KMS-11 (cell line): ENCODE measurements around the gene C8A.

Source experiments
- H2AFZ ChIP-seq: fragments of 200-600 bp; sonication (generic); 2 replicates; pipeline ENCODE4 v1.6.1; 2016; ENCODE audit warnings: antibody characterized with exemption, mixed run types, low read depth
- H3K27ac ChIP-seq: fragments of 200-600 bp; sonication (generic); 2 replicates; pipeline ENCODE4 v1.6.1; 2016; ENCODE audit warnings: mild to moderate bottlenecking, mixed run types
- H3K27me3 ChIP-seq: fragments of 200-600 bp; sonication (generic); 2 replicates; pipeline ENCODE4 v1.6.1; 2017; ENCODE audit warnings: mild to moderate bottlenecking, low read depth, mixed run types, moderate library complexity; ENCODE audit not compliant: insufficient read depth
- H3K36me3 ChIP-seq: fragments of 200-600 bp; sonication (generic); 2 replicates; pipeline ENCODE4 v1.6.1; 2017; ENCODE audit warnings: mild to moderate bottlenecking, mixed run types; ENCODE audit not compliant: insufficient read depth
- H3K4me1 ChIP-seq: fragments of 200-600 bp; sonication (generic); 2 replicates; pipeline ENCODE4 v1.6.1; 2016; ENCODE audit warnings: mild to moderate bottlenecking, low read depth, mixed run types; ENCODE audit not compliant: poor library complexity, severe bottlenecking
- H3K4me2 ChIP-seq: fragments of 200-600 bp; sonication (generic); 2 replicates; pipeline ENCODE4 v1.7.0; 2016; ENCODE audit warnings: mild to moderate bottlenecking, mixed run types
- H3K4me3 ChIP-seq: fragments of 200-600 bp; sonication (generic); IDR thresholded peaks from 2 replicates; pipeline ENCODE4 v1.6.1; 2017; ENCODE audit warnings: low read depth, low read length, mixed read lengths; ENCODE audit not compliant: insufficient read depth
- H3K79me2 ChIP-seq: fragments of 200-600 bp; sonication (generic); 2 replicates; pipeline ENCODE4 v1.6.1; 2016; ENCODE audit warnings: low read depth, mixed run types; ENCODE audit not compliant: insufficient read depth
- H3K9ac ChIP-seq: fragments of 200-600 bp; sonication (generic); 2 replicates; pipeline ENCODE4 v1.6.1; 2016; ENCODE audit warnings: mild to moderate bottlenecking, mixed run types
- H4K20me1 ChIP-seq: fragments of 200-600 bp; sonication (generic); 2 replicates; pipeline ENCODE4 v1.6.1; 2016; ENCODE audit warnings: mild to moderate bottlenecking, mixed run types; ENCODE audit not compliant: insufficient read depth
- TF ChIP-seq, protein P1 (sequence below): fragments of 200-600 bp; sonication (generic); conservative IDR thresholded peaks from 2 replicates; pipeline ENCODE4 v1.6.1; 2017; ENCODE audit warnings: low read depth, mild to moderate bottlenecking, antibody characterized with exemption, low read length, moderate library complexity, mixed read lengths

C8A gene

GRCh38 chr1:56953386-56953785, 98.8 kb downstream of the C8A start:
- no peak overlapping the region for H3K27ac ChIP-seq
- no peaks in the 10 kb centered on the region for H3K4me1 ChIP-seq
- no peaks in the 10 kb centered on the region for H3K79me2 ChIP-seq
- no peaks in the 10 kb centered on the region for H4K20me1 ChIP-seq
- TF ChIP-seq, protein P1, sequence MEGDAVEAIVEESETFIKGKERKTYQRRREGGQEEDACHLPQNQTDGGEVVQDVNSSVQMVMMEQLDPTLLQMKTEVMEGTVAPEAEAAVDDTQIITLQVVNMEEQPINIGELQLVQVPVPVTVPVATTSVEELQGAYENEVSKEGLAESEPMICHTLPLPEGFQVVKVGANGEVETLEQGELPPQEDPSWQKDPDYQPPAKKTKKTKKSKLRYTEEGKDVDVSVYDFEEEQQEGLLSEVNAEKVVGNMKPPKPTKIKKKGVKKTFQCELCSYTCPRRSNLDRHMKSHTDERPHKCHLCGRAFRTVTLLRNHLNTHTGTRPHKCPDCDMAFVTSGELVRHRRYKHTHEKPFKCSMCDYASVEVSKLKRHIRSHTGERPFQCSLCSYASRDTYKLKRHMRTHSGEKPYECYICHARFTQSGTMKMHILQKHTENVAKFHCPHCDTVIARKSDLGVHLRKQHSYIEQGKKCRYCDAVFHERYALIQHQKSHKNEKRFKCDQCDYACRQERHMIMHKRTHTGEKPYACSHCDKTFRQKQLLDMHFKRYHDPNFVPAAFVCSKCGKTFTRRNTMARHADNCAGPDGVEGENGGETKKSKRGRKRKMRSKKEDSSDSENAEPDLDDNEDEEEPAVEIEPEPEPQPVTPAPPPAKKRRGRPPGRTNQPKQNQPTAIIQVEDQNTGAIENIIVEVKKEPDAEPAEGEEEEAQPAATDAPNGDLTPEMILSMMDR: no peak
- H3K4me3 ChIP-seq: no peak overlapping the region
- H3K36me3 ChIP-seq: no peaks in the 10 kb centered on the region
- no peak overlapping the region for H3K9ac ChIP-seq
- no peak overlapping the region for H2AFZ ChIP-seq
- no peaks in the 10 kb centered on the region for H3K27me3 ChIP-seq
- no peak overlapping the region for H3K4me2 ChIP-seq

- no peaks in the 10 kb centered on the region for H3K79me2 ChIP-seq
- TF ChIP-seq, protein P1: no peak
Measured at GRCh38 chr1:56954664-56955063, 100.1 kb downstream of the C8A start.

DNA sequence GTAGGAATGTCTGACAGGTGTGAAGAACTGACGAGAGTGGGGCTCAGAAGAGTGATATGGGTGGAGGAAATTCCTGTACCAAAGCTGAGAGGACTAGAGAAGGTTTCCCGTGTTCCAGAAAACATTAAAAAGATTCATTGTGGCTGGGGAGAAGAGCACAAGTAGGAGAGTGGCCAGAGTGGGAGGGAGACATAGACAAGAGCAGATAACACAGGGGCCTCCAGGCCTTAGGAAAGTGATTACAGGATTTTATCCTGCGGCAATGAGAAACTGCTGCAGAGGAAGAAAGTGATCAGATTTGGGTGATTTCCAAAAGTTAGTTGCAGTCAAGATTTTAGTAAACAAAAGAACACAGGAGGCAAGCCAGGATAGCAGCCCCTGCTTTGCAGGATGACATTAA, 103.3 kb downstream of the C8A start:
- no peaks in the 10 kb centered on the region for H3K36me3 ChIP-seq
- H3K79me2 ChIP-seq: no peaks in the 10 kb centered on the region
- H2AFZ ChIP-seq: no peak overlapping the region
- H3K9ac ChIP-seq: no peak overlapping the region
- H3K27me3 ChIP-seq: no peaks in the 10 kb centered on the region
- H3K4me2 ChIP-seq: no peak overlapping the region
- H3K27ac ChIP-seq: no peak overlapping the region
- H3K4me1 ChIP-seq: no peaks in the 10 kb centered on the region
- H4K20me1 ChIP-seq: no peaks in the 10 kb centered on the region
- TF ChIP-seq, protein P1: no peak
- H3K4me3 ChIP-seq: no peak overlapping the region

More at GRCh38 chr1:56954664-56955063, 100.1 kb downstream of the C8A start:
- Histone ChIP-seq H3K9ac (no peak overlapping the region), H3K27me3 (no peaks in the 10 kb centered on the region), H3K27ac (no peak overlapping the region), H2AFZ (no peak overlapping the region), H3K36me3 (no peaks in the 10 kb centered on the region), H3K4me3 (no peak overlapping the region), H3K4me2 (no peak overlapping the region), H3K4me1 (no peaks in the 10 kb centered on the region), H4K20me1 (no peaks in the 10 kb centered on the region)

GRCh38 chr1:56958526-56958925, 103.9 kb downstream of the C8A start:
- Histone ChIP-seq H3K79me2 (no peaks in the 10 kb centered on the region), H3K27me3 (no peaks in the 10 kb centered on the region), H3K27ac (no peak overlapping the region), H3K9ac (no peak overlapping the region), H4K20me1 (no peaks in the 10 kb centered on the region), H2AFZ (no peak overlapping the region), H3K36me3 (no peaks in the 10 kb centered on the region), H3K4me1 (no peaks in the 10 kb centered on the region), H3K4me2 (no peak overlapping the region), H3K4me3 (no peak overlapping the region)
- TF ChIP-seq, protein P1: no peak

DNA sequence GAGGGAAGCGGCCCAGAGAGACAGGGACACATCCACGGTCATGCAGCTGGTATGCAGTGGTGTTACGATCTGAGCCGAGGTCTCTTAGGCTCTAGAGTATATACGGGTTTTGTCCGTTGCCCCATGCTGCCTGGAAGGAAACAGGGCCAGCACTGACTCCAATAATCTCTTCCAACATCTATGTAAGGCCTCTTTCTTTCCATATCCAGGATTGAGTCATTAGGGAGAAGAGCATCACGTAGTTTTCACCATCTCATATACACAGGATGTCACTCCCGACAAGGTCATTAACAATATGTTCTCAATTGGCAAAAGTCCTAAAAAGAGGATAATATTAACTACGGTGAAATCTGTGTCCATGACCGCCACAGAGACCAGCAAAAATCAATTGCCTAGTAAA, 106.8 kb downstream of the C8A start:
- no peaks in the 10 kb centered on the region for H3K27me3 ChIP-seq
- TF ChIP-seq, protein P1: no peak
- H3K4me3 ChIP-seq: no peak overlapping the region

More for the DNA sequence above, 106.8 kb downstream of the C8A start:
- no peak overlapping the region for H3K9ac ChIP-seq
- H3K27ac ChIP-seq: no peak overlapping the region
- no peaks in the 10 kb centered on the region for H3K79me2 ChIP-seq
- H4K20me1 ChIP-seq: no peaks in the 10 kb centered on the region
- H3K36me3 ChIP-seq: no peaks in the 10 kb centered on the region
- no peaks in the 10 kb centered on the region for H3K4me1 ChIP-seq
- no peak overlapping the region for H3K4me2 ChIP-seq
- H2AFZ ChIP-seq: no peak overlapping the region
